Upper lobe of right lung (tissue), 1 donor: Measurements from ENCODE around the gene BTBD8. TPM values are rescaled to one million over a fixed set of nuclear protein-coding genes. Genes with fewer than 3 reads are reported as not detected.

Experiments used
- ATAC-seq: fragments of 200-7000 bp; cut with Tn5 transposase; one replicate; pipeline ENCODE4 v1.9.1; 2020; ENCODE audit warnings: mild to moderate bottlenecking, moderate library complexity
- DNase-seq: peaks from one replicate; pipeline ENCODE4 v3.0.0-alpha.2; 2020
- H3K27ac ChIP-seq: fragments of 200-600 bp; one replicate; pipeline ENCODE4 v1.8.0; 2022
- H3K27me3 ChIP-seq: fragments of 200-600 bp; one replicate; pipeline ENCODE4 v1.8.0; 2022; ENCODE audit warnings: mild to moderate bottlenecking
- H3K36me3 ChIP-seq: fragments of 200-600 bp; one replicate; pipeline ENCODE4 v1.8.0; 2022
- H3K4me1 ChIP-seq: fragments of 200-600 bp; one replicate; pipeline ENCODE4 v1.8.0; 2022
- H3K4me3 ChIP-seq: fragments of 200-600 bp; one replicate; pipeline ENCODE4 v1.8.0; 2022; ENCODE audit warnings: mild to moderate bottlenecking
- H3K9me3 ChIP-seq: fragments of 200-600 bp; one replicate; pipeline ENCODE4 v1.8.0; 2022
- CTCF ChIP-seq: fragments of 200-600 bp; IDR thresholded peaks from one replicate; pipeline ENCODE4 v1.8.0; 2022; ENCODE audit warnings: antibody characterized with exemption
- intact Hi-C: fragments of 100-400 bp; cut with DNase I; formaldehyde crosslinking; loops from one replicate; pipeline ENCODE4 v1.11.0; 2022
- total RNA-seq: library from RNA; stranded (reverse); fragmentation: NEBNext Ultra II Directional; extraction: Animal tissue kit (Norgen Biotek cat#: 25700); gene quantifications from one replicate; pipeline ENCODE4 v1.2.1, GENCODE V29; 2021
- donor health status: DM: no; HTN: yes; CAD: no; lungs with severe emphysema.

BTBD8 gene
- total RNA-seq, 1 donor from 2014 or later: 5.1 TPM

DNA sequence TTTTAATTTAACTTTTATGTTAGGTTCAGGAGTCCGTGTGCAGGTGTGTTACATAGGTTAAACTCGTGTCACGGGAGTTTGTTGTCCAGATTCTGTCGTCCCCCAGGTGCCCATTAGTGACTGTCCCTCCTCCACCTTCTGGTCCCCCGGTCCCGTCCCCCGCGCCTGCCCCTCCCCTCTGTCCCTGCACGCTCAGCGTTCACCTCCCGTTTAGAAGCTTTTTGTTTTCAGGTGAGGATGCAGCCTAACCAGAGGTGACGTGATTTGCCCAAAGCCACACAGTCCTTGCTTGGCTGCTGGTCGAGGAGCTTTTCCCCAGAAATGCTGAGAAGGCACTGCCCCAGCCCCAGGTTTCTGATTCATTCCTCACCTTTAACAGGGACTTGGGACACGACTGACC lies 138.4 kb downstream of the BTBD8 start:
- ATAC-seq (no peak), DNase-seq (no peak)
- Histone ChIP-seq H3K4me3 (no peak overlapping the region), H3K4me1 (no peaks in the 10 kb centered on the region), H3K9me3 (no peaks in the 10 kb centered on the region), H3K36me3 (no peaks in the 10 kb centered on the region), H3K27ac (no peak overlapping the region), H3K27me3 (no peaks in the 10 kb centered on the region)
- TF ChIP-seq CTCF: no peak
- intact Hi-C loops: no loop called here

DNA sequence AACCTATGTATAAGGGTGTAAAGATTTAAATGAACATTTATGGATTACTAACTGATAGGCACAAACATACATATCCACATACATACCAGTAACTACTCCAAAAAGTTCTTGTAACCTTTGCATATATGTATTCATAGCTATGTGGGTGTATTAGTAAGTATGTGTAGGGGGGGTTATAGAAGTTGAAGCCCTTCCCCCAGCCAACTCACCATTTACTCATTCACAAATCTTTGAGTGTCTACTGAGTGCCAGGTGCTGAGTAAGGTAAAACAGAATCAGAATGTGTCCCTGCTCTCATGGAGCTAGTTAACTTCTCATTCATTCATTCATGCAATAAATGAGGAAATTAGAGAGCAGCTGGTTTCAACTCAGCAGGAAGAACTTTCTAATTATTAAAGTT lies 138.9 kb downstream of the BTBD8 start:
- Histone ChIP-seq H3K9me3 (no peaks in the 10 kb centered on the region), H3K27ac (no peak overlapping the region), H3K4me1 (no peaks in the 10 kb centered on the region), H3K4me3 (no peak overlapping the region), H3K36me3 (no peaks in the 10 kb centered on the region), H3K27me3 (no peaks in the 10 kb centered on the region)
- ATAC-seq (no peak), DNase-seq (no peak)
- intact Hi-C loops: no loop called here
- no peak for TF ChIP-seq CTCF

- no peaks in the 10 kb centered on the region for H3K9me3 ChIP-seq
These were observed 148.3 kb downstream of the BTBD8 start for GRCh38 chr1:92228401-92228800.

DNA sequence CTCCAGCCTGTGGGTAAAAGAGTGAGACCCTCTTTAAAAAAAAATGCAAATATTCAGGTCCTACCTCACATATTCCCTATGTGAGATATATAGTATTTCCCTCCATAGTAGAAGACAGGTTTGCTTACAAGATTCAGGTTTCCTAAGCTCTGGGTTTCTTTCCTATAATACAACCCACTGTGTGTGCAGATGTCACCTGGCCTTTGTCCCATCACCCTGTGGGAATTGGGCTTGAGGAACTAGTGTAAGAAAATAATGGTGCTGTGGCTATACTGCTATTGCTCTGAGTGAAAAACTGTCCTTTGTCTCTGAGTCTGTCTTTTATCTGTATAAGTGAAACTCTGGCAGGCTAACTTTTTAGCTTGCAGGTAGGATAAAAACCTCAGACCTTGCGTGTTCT lies 150.6 kb downstream of the BTBD8 start:
- Histone ChIP-seq H3K27me3 (no peaks in the 10 kb centered on the region), H3K4me3 (no peak overlapping the region), H3K9me3 (no peaks in the 10 kb centered on the region), H3K36me3 (no peaks in the 10 kb centered on the region), H3K27ac (no peak overlapping the region), H3K4me1 (no peaks in the 10 kb centered on the region)
- no peak for TF ChIP-seq CTCF
- DNase-seq: no peak
- intact Hi-C loops: no loop called here
- no peak for ATAC-seq

More at GRCh38 chr1:92228401-92228800, 148.3 kb downstream of the BTBD8 start:
- H3K36me3 ChIP-seq: no peaks in the 10 kb centered on the region
- no peak overlapping the region for H3K27ac ChIP-seq
- intact Hi-C loops: no loop called here
- no peak for TF ChIP-seq CTCF
- H3K4me1 ChIP-seq: no peaks in the 10 kb centered on the region
- no peaks in the 10 kb centered on the region for H3K27me3 ChIP-seq
- no peak overlapping the region for H3K4me3 ChIP-seq
- no peak for ATAC-seq
- DNase-seq: no peak

Other genes starting within 250 kb of the BTBD8 start
- 55.9 TPM for gene TGFBR3, start 194.2 kb upstream of the BTBD8 start, total RNA-seq
- gene BRDT, start 130.9 kb upstream of the BTBD8 start, total RNA-seq: not detected
- 0.93 TPM for gene EPHX4, start 50.4 kb upstream of the BTBD8 start, total RNA-seq
- gene SETSIP, start 4.9 kb upstream of the BTBD8 start, total RNA-seq: not detected
- gene C1orf146, start 137.6 kb downstream of the BTBD8 start, total RNA-seq: not detected
- gene GLMN, start 218.6 kb downstream of the BTBD8 start, total RNA-seq: 5.8 TPM
- gene RPAP2, start 218.7 kb downstream of the BTBD8 start, total RNA-seq: 22.3 TPM